K562 (cell line): ENCODE data around the gene DPM1. TPM values are rescaled to one million over a fixed set of nuclear protein-coding genes. Genes with fewer than 3 reads are reported as not detected.

Experiments used
- ATAC-seq: fragments of 200-7000 bp; cut with Tn5 transposase; 3 replicates; pipeline ENCODE4 v1.9.1; 2020; ENCODE audit warnings: moderate library complexity
- BruUV-seq: library from RNA; stranded (reverse); fragments of 400-500 nt; replicated peaks from 2 replicates; lab custom pipeline; 2021; lab: Mats Ljungman, UMichigan
- CTCF ChIA-PET: fragments of 300-600 bp; formaldehyde crosslinking; extraction: SDS; loops from one replicate; lab custom pipeline; 2021; ENCODE audit warnings: low intra/inter-chr PET ratio; lab: Yijun Ruan, JAX
- POLR2A ChIA-PET: fragments of 300-600, 350-650 bp; sonication (Branson Sonifier 250); formaldehyde crosslinking; extraction: SDS; loops from one replicate; lab custom pipeline; 2021; ENCODE audit warnings: antibody characterized with exemption, inconsistent platforms; lab: Yijun Ruan, JAX
- DNase-seq, 4 experiments: peaks; one replicate each; pipeline versions ENCODE4 v3.0.0 to v3.0.0-alpha.2; 2011 to 2018; ENCODE audit warnings: low spot score in 3 of 4, mixed read lengths in 3 of 4; ENCODE audit errors: extremely low read depth in 1 of 4
- FAIRE-seq: peaks from 2 replicates; lab custom pipeline; 2011; peaks lifted over from hg19 to GRCh38; lab: Jason Lieb, UNC
- H2AFZ ChIP-seq: 2 replicates; pipeline ENCODE4 v1.6.0; 2011; ENCODE audit warnings: low read depth, low read length, control low read depth, inconsistent platforms
- H3K27ac ChIP-seq: fragments of 200-600 bp; 3 replicates; pipeline ENCODE4 v1.8.0; 2011; ENCODE audit warnings: low read depth, mild to moderate bottlenecking, control low read depth, inconsistent platforms, low read length, moderate library complexity, mixed read lengths; ENCODE audit errors: extremely low read depth
- H3K27me3 ChIP-seq, 2 experiments: fragments of 300-600 bp in 1 of 2; 2 replicates in 1 of 2; 3 replicates in 1 of 2; pipeline versions ENCODE4 v1.6.0 to v1.8.0; 2011; ENCODE audit warnings: inconsistent platforms in 2 of 2, low read length in 2 of 2, mild to moderate bottlenecking in 1 of 2, mixed read lengths in 1 of 2, moderate library complexity in 1 of 2; ENCODE audit not compliant: control insufficient read depth in 2 of 2, insufficient read depth in 2 of 2
- H3K36me3 ChIP-seq: fragments of 300-600 bp; 3 replicates; pipeline ENCODE4 v1.8.0; 2011; ENCODE audit warnings: mild to moderate bottlenecking, low read length, inconsistent platforms; ENCODE audit not compliant: control insufficient read depth, insufficient read depth
- H3K4me1 ChIP-seq, 2 experiments: fragments of 200-600 bp in 1 of 2; replicated peaks in 1 of 2; 2 replicates in 1 of 2; 3 replicates in 1 of 2; pipeline versions ENCODE4 v1.5.1 to v1.8.0; 2011; ENCODE audit warnings: inconsistent platforms in 2 of 2, low read length in 2 of 2, mild to moderate bottlenecking in 1 of 2, mixed read lengths in 1 of 2, moderate library complexity in 1 of 2; ENCODE audit not compliant: control insufficient read depth in 2 of 2, insufficient read depth in 2 of 2
- H3K4me2 ChIP-seq: 2 replicates; pipeline ENCODE4 v1.6.1; 2011; ENCODE audit warnings: low read length, control low read depth, inconsistent platforms, mixed read lengths; ENCODE audit not compliant: insufficient read depth
- H3K4me3 ChIP-seq: fragments of 200-600 bp; sonication (generic), shearing (Covaris generic); 2 replicates; pipeline ENCODE4 v1.5.1; 2016; ENCODE audit warnings: control low read depth, inconsistent platforms
- H3K79me2 ChIP-seq: fragments of 200-600 bp; 3 replicates; pipeline ENCODE4 v1.8.0; 2011; ENCODE audit warnings: low read length, inconsistent platforms; ENCODE audit not compliant: control insufficient read depth, insufficient read depth
- H3K9ac ChIP-seq, 2 experiments: 2 replicates each; pipeline versions ENCODE4 v1.6.0 to v1.6.1; 2011; ENCODE audit warnings: low read depth in 2 of 2, low read length in 2 of 2, control low read depth in 1 of 2, inconsistent platforms in 1 of 2, mild to moderate bottlenecking in 1 of 2, mixed read lengths in 1 of 2; ENCODE audit not compliant: insufficient read depth in 1 of 2
- H3K9me1 ChIP-seq: one replicate; pipeline ENCODE4 v1.6.0; 2011; ENCODE audit warnings: inconsistent platforms, mild to moderate bottlenecking, low read length, moderate library complexity; ENCODE audit not compliant: control insufficient read depth, insufficient read depth
- H3K9me3 ChIP-seq: replicated peaks from 2 replicates; pipeline ENCODE4 v1.5.1; 2011; ENCODE audit warnings: low read depth, low read length, inconsistent platforms; ENCODE audit not compliant: control insufficient read depth, insufficient read depth
- H4K20me1 ChIP-seq: replicated peaks from 2 replicates; pipeline ENCODE4 v1.6.1; 2011; ENCODE audit warnings: low read length, inconsistent platforms, mixed read lengths; ENCODE audit not compliant: control insufficient read depth, insufficient read depth
- CREB3 ChIP-seq: fragments of 450-650 bp; conservative IDR thresholded peaks from 2 replicates; pipeline ENCODE4 v1.6.1; 2016; ENCODE audit warnings: missing genetic modification characterization, low read depth, mild to moderate bottlenecking, missing compliant biosample characterization, moderate library complexity
- CXXC5 ChIP-seq: fragments of 250-450 bp; sonication (Bioruptor Pico); IDR thresholded peaks from 2 replicates; pipeline ENCODE4 v1.8.0; 2022; ENCODE audit warnings: inconsistent platforms, mild to moderate bottlenecking, moderate library complexity
- ETV6 ChIP-seq, 3 experiments: fragments of 150-350 bp in 1 of 3; sonication (generic) in 1 of 3; formaldehyde crosslinking in 1 of 3; IDR thresholded peaks; 2 replicates each; pipeline versions ENCODE4 v1.6.1 to v1.8.0; 2014 to 2022; ENCODE audit warnings: borderline replicate concordance in 2 of 3, low read depth in 2 of 3, antibody characterized with exemption in 1 of 3, low read length in 1 of 3, mild to moderate bottlenecking in 1 of 3, missing genetic modification reagents in 1 of 3
- FOXK2 ChIP-seq, 2 experiments: fragments of 450-650 bp; IDR thresholded peaks in 1 of 2; conservative IDR thresholded peaks in 1 of 2; 2 replicates each; pipeline ENCODE4 v1.6.1; 2016; ENCODE audit warnings: low read depth in 2 of 2, mild to moderate bottlenecking in 1 of 2
- HDAC8 ChIP-seq: fragments of 450-650 bp; IDR thresholded peaks from 2 replicates; pipeline ENCODE4 v1.6.1; 2016; ENCODE audit warnings: mild to moderate bottlenecking, missing genetic modification characterization, moderate library complexity, missing compliant biosample characterization
- NR2C2 ChIP-seq, 2 experiments: fragments of 200-800 bp in 1 of 2; sonication (Bioruptor generic) in 1 of 2; sonication (generic) in 1 of 2; formaldehyde crosslinking in 1 of 2; IDR thresholded peaks; 2 replicates each; pipeline versions ENCODE4 v1.6.1 to v1.8.0; 2016 to 2022; ENCODE audit warnings: mild to moderate bottlenecking in 1 of 2, missing compliant biosample characterization in 1 of 2, missing genetic modification characterization in 1 of 2, missing genetic modification reagents in 1 of 2
- RNF2 ChIP-seq: sonication (generic); IDR thresholded peaks from 2 replicates; pipeline ENCODE4 v1.6.1; 2016
- SMARCA4 ChIP-seq: fragments of 450-650 bp; IDR thresholded peaks from 2 replicates; pipeline ENCODE4 v1.6.1; 2016
- ZNF395 ChIP-seq: fragments of 200-800 bp; sonication (Bioruptor generic); IDR thresholded peaks from 2 replicates; pipeline ENCODE4 v1.6.1; 2017; ENCODE audit warnings: missing genetic modification characterization, missing compliant biosample characterization
- ZNF431 ChIP-seq: sonication (generic); formaldehyde crosslinking; IDR thresholded peaks from 2 replicates; pipeline ENCODE4 v1.8.0; 2022; ENCODE audit warnings: mild to moderate bottlenecking, missing genetic modification reagents
- ZNF445 ChIP-seq: fragments of 250-450 bp; sonication (Bioruptor Pico); IDR thresholded peaks from 2 replicates; pipeline ENCODE4 v1.4.0; 2020; ENCODE audit warnings: low read depth, mild to moderate bottlenecking, moderate library complexity
- ZNF592 ChIP-seq: fragments of 450-650 bp; IDR thresholded peaks from 2 replicates; pipeline ENCODE4 v1.6.1; 2017; ENCODE audit warnings: antibody characterized with exemption, mild to moderate bottlenecking
- WGBS: fragments of 100-300 bp; shearing (Covaris generic); methylation state at CpG from one replicate; pipeline ENCODE4 v1.1.6; 2016; ENCODE audit warnings: low coverage, mixed read lengths; ENCODE audit not compliant: insufficient coverage; ENCODE audit errors: missing lambda C conversion rate; 5-methylcytosine and 5-hydroxymethylcytosine counted together
- in situ Hi-C: fragments of 300-500 bp; cut with MboI; formaldehyde crosslinking; loops from 4 replicates; pipeline ENCODE4 v1.15.0; 2018; ENCODE audit warnings: inconsistent platforms, mixed read lengths
- intact Hi-C: fragments of 100-400 bp; cut with micrococcal nuclease; formaldehyde crosslinking; loops from 2 replicates; pipeline ENCODE4 v1.14.2; 2022
- polyA plus RNA-seq, 8 experiments: library from polyadenylated mRNA; depleted of rRNA in 4 of 8; stranded (reverse) in 5 of 8; unstranded in 3 of 8; fragments of >200 nt; fragmentation: Nextera tagmentation in 2 of 8; fragmentation: Illumina TruSeq in 1 of 8; extraction: Ambion mirVana in 2 of 8; extraction: Trizol in 1 of 8; gene quantifications; 2 replicates each; pipeline versions ENCODE4 v1.2.1 to v1.2.3, GENCODE V29; 2011 to 2014; ENCODE audit warnings: inconsistent platforms in 1 of 8, missing spikeins in 1 of 8
- total RNA-seq, 7 experiments: library from RNA; depleted of rRNA in 6 of 7; stranded (reverse); fragments of >200 nt in 6 of 7; fragmentation: Illumina TruSeq in 2 of 7; extraction: Trizol in 2 of 7; gene quantifications; 2 replicates each; pipeline versions ENCODE4 v1.2.1 to v1.2.3, GENCODE V29; 2011 to 2021; ENCODE audit warnings: low replicate concordance in 1 of 7

The DPM1 gene
- total and polyA plus RNA-seq, 9 of the 15 experiments (the other 6 are each of a cell fraction or from before 2014, with no cell fraction given) = 75.2 to 190 (median 153) TPM

GRCh38 chr20:50932016-50932485 is 26.3 kb downstream of the DPM1 start:
- Histone ChIP-seq H3K27me3 (no peaks in the 10 kb centered on the region), H3K4me3 (peak overlapping the region; percentile 71), H3K9me1 (no peaks in the 10 kb centered on the region), H3K9ac (peak overlapping the region; percentile 92 to 94), H2AFZ (peak overlapping the region; percentile 95), H3K79me2 (peaks cover 37% of the 10 kb centered on the region), H4K20me1 (peaks cover 10% of the 10 kb centered on the region), H3K4me1 (peaks cover 12 to 19% of the 10 kb centered on the region in 2 experiments), H3K36me3 (peaks cover 74% of the 10 kb centered on the region), H3K27ac (peak overlapping the region; percentile 99), H3K9me3 (no peaks in the 10 kb centered on the region), H3K4me2 (peak overlapping the region; percentile 83)
- FAIRE-seq (peak; percentile 32), ATAC-seq (no peak), DNase-seq (no peak)
- ChIA-PET POLR2A (interaction anchor here (0.7 to 4.7 kb wide), 11 partner anchors 11 to 118 kb away, joined by 3 to 30 read pairs (median 4); partner anchors contain the start of genes DPM1 and MOCS3), CTCF (interaction anchor here (0.6 kb wide), 1 partner anchor 113 kb away, joined by 3 read pairs; no protein-coding TSS in a partner anchor)
- BruUV-seq = TSS peak; percentile 91
- in situ Hi-C loops (loop anchor here (10.0 kb wide), 1 partner anchor 117 kb away; no protein-coding TSS in a partner anchor), intact Hi-C loops (no loop called here)
- WGBS = 74% methylated on average over 6 of the region's 6 CpGs
- TF ChIP-seq ZNF592 (peak; percentile 32), RNF2 (0 out of 2 replicates have a peak, but pooled peaks have one; percentile 0), HDAC8 (0 out of 2 replicates have a peak, but pooled peaks have one; percentile 11), SMARCA4 (no peak), ETV6 (IDR thresholded peaks at IDR 0.05; ENCODE audit: borderline replicate concordance in 1 of 2, low read depth in 2 of 2, low read length in 1 of 2) (no peak; a peak in 1 of 4 replicates), ETV6 (CRISPR knock-in tag; IDR thresholded peaks at IDR 0.05; ENCODE audit: borderline replicate concordance) (no peak), NR2C2 (CRISPR knock-in tag; IDR thresholded peaks at IDR 0.05) (no peak), NR2C2 (tag; IDR thresholded peaks at IDR 0.05) (peak; percentile 6; the same call in 1 of the 2 replicates), CREB3 (tag) (peak; percentile 17; the same call in 1 of the 2 replicates), ZNF445 (CRISPR knock-in tag) (0 out of 2 replicates have a peak, but pooled peaks have one; percentile 38), ZNF431 (CRISPR knock-in tag) (peak; percentile 14), ZNF395 (peak; percentile 21), CXXC5 (CRISPR knock-in tag) (peak; percentile 64), FOXK2 (conservative IDR thresholded peaks at IDR 0.05 in 1 of 2, IDR thresholded peaks at IDR 0.05 in 1 of 2; ENCODE audit: low read depth in 2 of 2) (no peak)
